ENCODE measurements around the gene NOPCHAP1. TPM values are rescaled to one million over a fixed set of nuclear protein-coding genes. Genes with fewer than 3 reads are reported as not detected.

The NOPCHAP1 gene
- total RNA-seq, 1 experiment from 2014 or later: 37.8 TPM

GRCh38 chr12:105014603-105015002, 28.5 kb downstream of the NOPCHAP1 start:
- Histone ChIP-seq H3K27ac (ENCODE audit: low read length) (no peak overlapping the region), H3K9ac (ENCODE audit: low read length) (no peak overlapping the region), H3K27me3 (ENCODE audit: low read length) (no peaks in the 10 kb centered on the region), H3K9me3 (ENCODE audit: low read length) (no peaks in the 10 kb centered on the region), H3K4me2 (ENCODE audit: low read length) (no peak overlapping the region), H3K4me3 (ENCODE audit: low read length) (no peak overlapping the region), H3K79me2 (ENCODE audit: low read length) (peaks cover 3% of the 10 kb centered on the region; the same call in 1 of the 2 replicates), H3F3A (ENCODE audit: low read length, unreplicated experiment) (no peaks in the 10 kb centered on the region), H3K4me1 (ENCODE audit: insufficient read depth, low read length) (no peaks in the 10 kb centered on the region), H3K9me2 (replicated peaks; ENCODE audit: low read length) (no peaks in the 10 kb centered on the region), H2AFZ (ENCODE audit: low read length) (no peak overlapping the region), H4K20me1 (ENCODE audit: low read length) (no peaks in the 10 kb centered on the region), H3K36me3 (ENCODE audit: low read depth, low read length) (peaks cover 30% of the 10 kb centered on the region)
- DNase-seq (no peak), ATAC-seq (no peak)
- CTCF ChIA-PET: no interaction called here
- intact Hi-C loops (cut with micrococcal nuclease): no loop called here
- no peak for TF ChIP-seq EZH2 (IDR thresholded peaks at IDR 0.05; ENCODE audit: low read length, unreplicated experiment)
- no peak for TF ChIP-seq CTCF (conservative IDR thresholded peaks at IDR 0.05; ENCODE audit: low read depth, low read length)
- TF ChIP-seq EZH2phosphoT487 (IDR thresholded peaks at IDR 0.05; ENCODE audit: borderline replicate concordance, low read length): no peak
- POLR2A ChIA-PET (ENCODE audit: unreplicated experiment): no interaction called here
- no TSS peak for BruUV-seq (replicated peaks)

GRCh38 chr12:105015543-105015942, 29.4 kb downstream of the NOPCHAP1 start:
- Histone ChIP-seq H3K79me2 (ENCODE audit: low read length) (peaks cover 3% of the 10 kb centered on the region; the same call in 1 of the 2 replicates), H3K9me3 (ENCODE audit: low read length) (no peaks in the 10 kb centered on the region), H3K4me3 (ENCODE audit: low read length) (no peak overlapping the region), H3K36me3 (ENCODE audit: low read depth, low read length) (peaks cover 26% of the 10 kb centered on the region), H2AFZ (ENCODE audit: low read length) (no peak overlapping the region), H4K20me1 (ENCODE audit: low read length) (no peaks in the 10 kb centered on the region), H3K27ac (ENCODE audit: low read length) (no peak overlapping the region), H3K9ac (ENCODE audit: low read length) (no peak overlapping the region), H3K4me2 (ENCODE audit: low read length) (no peak overlapping the region), H3K27me3 (ENCODE audit: low read length) (no peaks in the 10 kb centered on the region), H3K9me2 (replicated peaks; ENCODE audit: low read length) (no peaks in the 10 kb centered on the region), H3K4me1 (ENCODE audit: insufficient read depth, low read length) (peaks cover 7% of the 10 kb centered on the region), H3F3A (ENCODE audit: low read length, unreplicated experiment) (no peaks in the 10 kb centered on the region)
- intact Hi-C loops (cut with micrococcal nuclease): no loop called here
- no TSS peak for BruUV-seq (replicated peaks)
- POLR2A ChIA-PET (ENCODE audit: unreplicated experiment): no interaction called here
- ATAC-seq (no peak), DNase-seq (no peak)
- no peak for TF ChIP-seq EZH2phosphoT487 (IDR thresholded peaks at IDR 0.05; ENCODE audit: borderline replicate concordance, low read length)
- TF ChIP-seq EZH2 (IDR thresholded peaks at IDR 0.05; ENCODE audit: low read length, unreplicated experiment): no peak
- CTCF ChIA-PET: no interaction called here

- peaks cover 16% of the 10 kb centered on the region; the same call in 1 of the 2 replicates for H3K36me3 ChIP-seq (ENCODE audit: low read depth, low read length)
- peaks cover 9% of the 10 kb centered on the region for H3K4me1 ChIP-seq (ENCODE audit: insufficient read depth, low read length)
- no peaks in the 10 kb centered on the region for H3K9me3 ChIP-seq (ENCODE audit: low read length)
- H3F3A ChIP-seq (ENCODE audit: low read length, unreplicated experiment): no peaks in the 10 kb centered on the region
- H3K4me2 ChIP-seq (ENCODE audit: low read length): no peak overlapping the region
- ChIA-PET POLR2A (ENCODE audit: unreplicated experiment) (no interaction called here), CTCF (no interaction called here)
- peaks cover 3% of the 10 kb centered on the region; the same call in 1 of the 2 replicates for H3K79me2 ChIP-seq (ENCODE audit: low read length)
- intact Hi-C loops (cut with micrococcal nuclease): no loop called here
- no TSS peak for BruUV-seq (replicated peaks)
- H3K9me2 ChIP-seq (replicated peaks; ENCODE audit: low read length): no peaks in the 10 kb centered on the region
- H3K27ac ChIP-seq (ENCODE audit: low read length): no peak overlapping the region
- no peak overlapping the region for H2AFZ ChIP-seq (ENCODE audit: low read length)
- TF ChIP-seq CTCF (conservative IDR thresholded peaks at IDR 0.05; ENCODE audit: low read depth, low read length) (no peak), EZH2 (IDR thresholded peaks at IDR 0.05; ENCODE audit: low read length, unreplicated experiment) (no peak), EZH2phosphoT487 (IDR thresholded peaks at IDR 0.05; ENCODE audit: borderline replicate concordance, low read length) (no peak)
- no peak overlapping the region for H3K9ac ChIP-seq (ENCODE audit: low read length)
- no peak for DNase-seq
- no peaks in the 10 kb centered on the region for H4K20me1 ChIP-seq (ENCODE audit: low read length)
- no peaks in the 10 kb centered on the region for H3K27me3 ChIP-seq (ENCODE audit: low read length)
- no peak overlapping the region for H3K4me3 ChIP-seq (ENCODE audit: low read length)
- no peak for ATAC-seq
These were observed 31.9 kb downstream of the NOPCHAP1 start for GRCh38 chr12:105018012-105018411.

All from PC-3 (cell line).